Hematopoietic multipotent progenitor cell treated with erythropoietin and hydrocortisone succinate and interleukin-3 and kit ligand, for 15 days (in vitro differentiated cells): ENCODE measurements around the gene AP1B1.
A peak's percentile ranks its signal among the peaks of the same experiment; 100 is the strongest.

Experiments used
- DNase-seq: peaks from one replicate; pipeline ENCODE4 v3.0.0-alpha.2; 2015; ENCODE audit warnings: low spot score

AP1B1 gene

DNA sequence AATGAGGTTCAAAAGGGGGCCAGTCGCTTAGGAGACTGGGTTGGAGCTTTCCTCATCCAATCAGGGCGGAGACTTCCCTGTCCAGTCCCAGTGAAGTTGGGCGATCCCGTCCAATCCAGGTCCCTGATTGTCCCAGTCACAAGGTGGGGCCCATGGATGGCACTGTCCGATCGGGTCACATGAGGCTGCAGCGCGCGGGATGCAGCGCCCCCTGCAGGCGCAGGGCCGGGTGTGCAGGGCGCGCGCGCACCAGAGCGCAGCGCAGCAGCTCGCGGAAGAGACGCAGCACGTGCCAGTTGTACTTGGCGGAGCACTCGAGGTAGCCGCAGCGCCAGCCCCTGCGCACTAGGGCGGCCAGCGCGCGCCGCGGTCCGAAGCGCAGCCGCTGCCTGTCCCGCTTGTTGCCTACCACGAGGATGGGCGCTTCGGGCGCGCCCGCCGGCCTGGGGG is 75.2 kb downstream of the AP1B1 start:
- peak; percentile 57 for DNase-seq

DNA sequence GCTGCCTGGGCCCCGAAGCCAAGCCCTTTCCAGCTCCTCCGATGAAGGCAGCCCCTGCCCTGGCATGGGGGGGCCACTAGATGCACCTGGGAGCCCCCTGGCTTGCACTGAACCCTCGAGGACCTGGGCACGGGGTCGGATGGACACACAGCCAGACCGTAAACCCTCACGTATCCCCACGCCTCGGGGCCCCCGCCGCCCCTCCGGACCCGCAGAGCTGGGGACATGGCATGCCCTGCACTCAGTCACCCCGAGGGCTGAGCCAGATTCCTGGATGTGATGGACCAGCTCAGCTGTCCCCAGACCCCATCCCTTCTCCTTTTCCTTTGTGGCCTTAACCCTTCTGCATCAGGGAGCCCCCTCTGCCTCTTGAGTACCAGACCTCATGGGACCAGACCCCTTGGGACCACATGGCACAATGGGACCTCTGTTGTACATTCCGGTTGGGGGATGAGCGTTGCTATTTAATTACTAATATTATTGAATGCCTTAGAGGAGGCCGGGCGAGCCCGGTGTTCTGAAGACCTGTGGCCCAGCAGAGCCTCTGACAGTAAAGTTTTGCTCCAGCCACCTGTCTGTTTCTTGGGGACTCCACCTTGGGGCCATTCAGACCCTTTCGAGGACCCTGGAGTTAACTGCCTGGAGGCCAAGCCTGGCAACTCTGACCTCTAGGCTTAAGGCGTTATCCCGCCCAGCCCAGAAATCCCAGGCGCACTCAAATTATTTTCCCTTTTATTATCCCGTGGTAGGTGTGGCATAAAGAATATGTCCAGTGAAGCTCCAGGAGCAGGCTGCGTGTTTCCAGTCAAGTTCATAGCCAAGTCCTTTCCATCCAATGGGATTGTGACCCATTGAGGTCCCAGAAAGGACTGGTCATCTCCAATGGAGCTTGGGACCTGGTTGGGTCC is 75.9 kb downstream of the AP1B1 start:
- DNase-seq, result no peak

DNA sequence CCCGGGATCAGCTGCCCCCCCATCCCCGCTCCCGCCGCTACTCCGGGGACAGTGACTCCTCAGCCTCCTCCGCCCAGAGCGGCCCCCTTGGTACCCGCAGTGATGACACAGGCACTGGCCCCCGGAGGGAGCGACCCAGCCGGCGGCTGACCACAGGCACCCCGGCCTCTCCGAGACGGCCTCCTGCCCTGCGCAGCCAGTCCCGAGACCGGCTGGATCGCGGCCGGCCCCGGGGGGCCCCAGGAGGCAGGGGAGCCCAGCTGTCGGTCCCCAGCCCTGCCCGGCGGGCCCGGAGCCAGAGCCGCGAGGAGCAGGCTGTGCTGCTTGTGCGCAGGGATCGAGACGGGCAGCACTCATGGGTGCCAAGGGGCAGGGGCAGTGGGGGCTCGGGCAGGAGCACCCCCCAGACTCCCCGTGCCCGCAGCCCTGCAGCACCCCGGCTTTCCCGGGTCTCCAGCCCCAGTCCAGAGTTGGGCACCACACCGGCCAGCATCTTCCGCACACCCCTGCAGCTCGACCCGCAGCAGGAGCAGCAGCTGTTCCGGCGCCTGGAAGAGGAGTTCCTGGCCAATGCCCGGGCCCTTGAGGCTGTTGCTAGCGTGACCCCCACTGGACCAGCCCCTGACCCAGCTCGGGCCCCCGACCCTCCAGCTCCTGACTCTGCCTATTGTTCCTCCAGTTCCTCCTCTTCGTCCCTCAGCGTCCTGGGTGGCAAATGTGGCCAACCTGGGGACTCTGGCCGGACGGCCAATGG is 76.7 kb downstream of the AP1B1 start:
- DNase-seq, result no peak

DNA sequence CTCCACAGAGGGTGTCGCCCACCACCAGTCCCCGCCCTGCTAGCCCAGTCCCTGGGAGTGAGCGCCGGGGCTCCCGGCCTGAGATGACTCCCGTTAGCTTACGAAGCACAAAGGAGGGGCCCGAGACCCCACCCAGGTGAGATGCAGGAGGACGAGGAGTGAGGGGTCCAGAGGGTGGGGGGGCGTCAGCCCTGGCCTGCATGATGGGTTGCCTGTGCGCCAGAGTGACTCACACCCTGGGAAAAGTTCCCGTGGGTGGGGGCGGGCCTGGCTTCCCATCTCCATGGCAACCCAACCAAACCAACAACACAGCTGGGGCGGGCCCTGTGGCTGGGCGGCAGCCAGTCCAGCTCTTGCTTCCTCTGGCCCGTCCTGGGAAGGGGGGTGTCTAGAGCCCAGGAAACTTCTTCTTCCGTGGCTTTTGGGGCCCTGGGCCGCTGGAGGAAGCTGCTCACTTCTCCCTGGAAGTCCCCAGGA is 77.5 kb downstream of the AP1B1 start:
- DNase-seq, result peak; percentile 86

DNA sequence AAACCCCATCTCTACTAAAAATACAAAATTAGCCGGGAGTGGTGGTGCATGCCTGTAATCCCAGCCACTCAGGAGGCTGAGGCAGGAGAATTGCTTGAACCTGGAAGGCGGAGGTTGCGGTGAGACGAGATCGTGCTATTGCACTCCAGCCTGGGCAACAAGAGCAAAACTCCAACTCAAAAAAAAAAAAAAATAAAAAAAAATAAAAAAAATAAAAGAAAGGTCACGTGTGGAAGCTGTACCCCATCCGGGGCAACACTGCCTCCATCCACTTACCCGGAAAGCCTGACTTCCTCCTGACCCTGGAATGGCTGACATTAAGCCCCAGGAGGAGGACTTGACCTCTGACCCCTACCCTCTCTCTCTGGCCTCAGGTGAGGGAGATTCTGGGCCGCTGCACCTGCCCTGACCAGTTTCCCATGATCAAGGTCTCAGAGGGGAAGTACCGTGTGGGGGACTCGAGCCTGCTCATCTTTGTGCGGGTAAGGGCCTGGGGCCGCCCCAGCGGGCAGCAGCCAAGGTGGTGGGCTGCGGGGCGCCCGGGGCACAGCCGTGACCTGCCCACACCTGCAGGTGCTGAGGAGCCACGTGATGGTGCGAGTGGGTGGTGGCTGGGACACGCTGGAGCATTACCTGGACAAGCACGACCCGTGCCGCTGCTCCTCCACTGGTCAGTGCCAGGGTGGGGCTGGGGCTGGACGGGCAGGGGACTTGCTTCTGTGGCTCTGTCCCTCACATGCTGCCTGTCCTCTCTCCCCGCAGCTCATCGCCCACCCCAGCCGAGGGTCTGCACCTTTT is 78.1 kb downstream of the AP1B1 start:
- no peak for DNase-seq

DNA sequence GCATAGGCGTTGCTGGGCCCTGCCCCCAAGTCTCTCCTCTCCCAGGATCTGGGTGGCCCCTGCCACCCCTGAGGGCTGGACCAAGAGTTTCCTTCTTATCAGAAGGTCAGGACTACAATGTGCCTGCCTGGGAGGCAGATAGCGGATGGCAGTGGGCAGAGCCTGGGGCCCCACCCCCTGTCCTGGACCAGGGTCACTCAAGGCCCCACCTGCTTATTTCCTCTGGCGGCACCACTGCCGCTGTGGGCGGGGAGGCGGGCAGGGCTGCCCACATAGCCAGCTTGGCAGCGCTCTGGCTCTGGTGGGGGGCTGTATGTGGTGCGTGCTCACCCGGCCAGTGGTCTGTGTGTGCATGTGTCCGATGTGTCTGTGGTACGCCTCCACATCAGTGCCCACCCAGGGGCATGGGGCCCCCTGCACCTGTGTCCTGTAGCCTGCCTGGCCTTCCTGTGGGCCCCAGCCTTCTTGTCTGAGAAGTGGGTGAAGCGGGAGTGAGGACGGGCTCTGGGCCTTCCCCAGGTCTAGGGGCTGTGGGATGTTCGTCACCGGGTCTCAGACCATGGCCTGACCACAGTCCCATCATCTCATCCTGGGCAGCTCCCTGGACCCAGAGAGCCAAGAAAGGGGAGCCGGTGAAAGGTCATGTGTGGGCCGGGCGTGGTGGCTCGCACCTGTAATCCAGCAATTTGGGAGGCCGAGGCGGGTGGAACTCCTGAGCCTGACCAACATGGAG is 78.9 kb downstream of the AP1B1 start:
- DNase-seq, result peak; percentile 70

DNA sequence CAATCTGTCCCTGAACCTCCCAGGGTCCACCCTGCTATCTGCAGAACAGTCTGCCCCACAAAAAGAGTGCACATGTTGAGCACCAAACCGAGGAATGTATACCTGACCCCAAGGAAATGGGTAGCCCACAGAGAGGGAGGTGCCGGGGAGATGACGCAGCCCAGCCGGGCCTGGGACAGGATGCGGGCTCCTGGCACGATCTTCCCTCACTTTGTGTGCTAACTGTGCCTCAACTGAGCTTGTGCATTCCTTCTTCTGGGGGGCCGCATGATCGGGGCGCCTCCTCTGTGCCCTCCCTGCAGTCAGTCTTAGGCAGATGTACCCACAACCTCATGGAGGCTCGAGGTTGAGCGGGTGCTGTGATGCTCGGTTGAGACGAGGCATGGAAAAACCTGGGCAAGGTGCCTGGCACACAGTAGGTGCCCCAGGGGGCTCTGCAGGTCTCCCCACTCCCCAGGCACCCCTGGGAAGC is 79.5 kb downstream of the AP1B1 start:
- peak; percentile 32 for DNase-seq

DNA sequence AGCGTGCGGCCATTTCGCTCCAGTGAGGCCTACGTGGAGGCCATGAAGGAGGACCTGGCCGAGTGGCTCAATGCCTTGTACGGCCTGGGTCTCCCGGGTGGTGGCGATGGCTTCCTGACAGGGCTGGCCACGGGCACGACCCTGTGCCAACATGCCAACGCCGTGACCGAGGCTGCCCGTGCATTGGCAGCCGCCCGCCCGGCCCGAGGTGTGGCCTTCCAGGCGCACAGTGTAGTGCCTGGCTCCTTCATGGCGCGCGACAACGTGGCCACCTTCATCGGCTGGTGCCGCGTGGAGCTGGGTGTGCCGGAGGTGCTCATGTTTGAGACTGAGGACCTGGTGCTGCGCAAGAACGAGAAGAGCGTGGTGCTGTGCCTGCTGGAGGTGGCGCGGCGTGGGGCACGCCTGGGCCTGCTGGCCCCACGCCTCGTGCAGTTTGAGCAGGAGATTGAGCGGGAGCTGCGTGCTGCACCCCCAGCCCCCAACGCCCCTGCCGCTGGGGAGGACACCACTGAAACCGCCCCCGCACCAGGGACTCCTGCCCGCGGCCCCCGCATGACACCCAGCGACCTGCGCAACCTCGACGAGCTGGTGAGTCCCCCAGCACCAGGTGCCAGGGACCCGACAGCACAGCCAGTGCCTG is 80.1 kb downstream of the AP1B1 start:
- no peak for DNase-seq

DNA sequence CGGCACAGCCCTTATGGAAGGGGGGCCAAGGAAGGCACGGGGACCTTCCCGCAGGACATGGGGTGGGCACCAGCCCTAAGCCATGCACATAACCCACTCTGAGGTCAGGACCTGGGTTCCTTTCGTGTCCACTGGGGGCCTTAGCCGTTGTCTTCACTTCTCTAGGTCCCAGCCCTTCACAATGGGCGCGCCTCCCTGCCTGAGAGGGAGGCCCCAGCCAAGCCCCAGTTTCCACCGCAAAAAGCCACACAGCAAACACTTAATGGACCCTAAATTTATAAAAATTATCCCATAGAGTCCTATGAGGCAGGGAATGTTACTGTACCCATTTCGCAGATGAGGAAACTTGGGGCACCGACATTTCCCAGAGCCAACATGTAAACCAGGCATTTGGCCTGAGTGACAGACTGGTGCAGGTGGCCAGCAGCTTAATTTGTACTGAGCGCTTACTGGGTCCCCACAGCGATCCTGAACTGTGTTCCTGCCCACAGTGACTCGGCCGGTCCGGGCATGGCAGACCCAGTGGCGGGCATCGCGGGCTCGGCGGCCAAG is 80.7 kb downstream of the AP1B1 start:
- peak; percentile 34 for DNase-seq

DNA sequence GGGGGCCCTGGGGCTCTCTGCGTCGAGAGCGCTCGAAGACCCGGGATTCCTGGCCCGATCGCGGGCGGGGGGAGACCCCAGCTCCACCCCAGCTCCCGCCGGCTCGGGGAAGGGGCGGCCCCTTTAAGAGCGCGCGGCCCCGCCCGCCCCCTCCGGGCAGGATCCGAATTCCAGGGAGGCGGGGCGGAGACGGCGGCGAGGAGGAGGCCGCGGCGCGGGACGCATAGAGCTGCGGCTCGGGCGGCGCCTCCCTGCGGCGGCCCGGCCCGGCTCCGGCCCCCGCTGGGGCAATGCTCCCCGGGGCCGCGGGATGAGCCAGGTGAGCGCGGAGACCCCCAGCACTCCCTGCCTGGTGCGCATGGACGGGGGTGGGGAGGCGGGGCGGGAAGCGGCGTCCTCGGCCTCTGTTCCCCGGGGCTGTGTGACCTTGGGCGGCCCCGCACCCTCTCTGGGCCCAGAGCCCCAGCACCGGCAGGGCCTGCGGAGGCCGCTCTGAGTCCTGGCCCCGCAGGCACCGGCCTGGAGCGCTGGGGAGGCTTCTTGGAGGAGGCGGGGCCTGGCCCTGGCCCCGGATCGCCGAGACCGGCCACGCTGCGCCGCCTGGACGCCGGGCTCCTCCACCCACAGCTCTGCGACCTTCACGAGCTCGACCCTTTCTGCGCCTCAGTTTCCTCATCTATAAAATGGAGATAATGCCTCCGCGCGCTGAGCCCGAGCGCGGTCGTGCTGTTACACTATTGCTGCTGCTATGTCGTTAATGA is 81.4 kb downstream of the AP1B1 start:
- DNase-seq, result peak; percentile 70

DNA sequence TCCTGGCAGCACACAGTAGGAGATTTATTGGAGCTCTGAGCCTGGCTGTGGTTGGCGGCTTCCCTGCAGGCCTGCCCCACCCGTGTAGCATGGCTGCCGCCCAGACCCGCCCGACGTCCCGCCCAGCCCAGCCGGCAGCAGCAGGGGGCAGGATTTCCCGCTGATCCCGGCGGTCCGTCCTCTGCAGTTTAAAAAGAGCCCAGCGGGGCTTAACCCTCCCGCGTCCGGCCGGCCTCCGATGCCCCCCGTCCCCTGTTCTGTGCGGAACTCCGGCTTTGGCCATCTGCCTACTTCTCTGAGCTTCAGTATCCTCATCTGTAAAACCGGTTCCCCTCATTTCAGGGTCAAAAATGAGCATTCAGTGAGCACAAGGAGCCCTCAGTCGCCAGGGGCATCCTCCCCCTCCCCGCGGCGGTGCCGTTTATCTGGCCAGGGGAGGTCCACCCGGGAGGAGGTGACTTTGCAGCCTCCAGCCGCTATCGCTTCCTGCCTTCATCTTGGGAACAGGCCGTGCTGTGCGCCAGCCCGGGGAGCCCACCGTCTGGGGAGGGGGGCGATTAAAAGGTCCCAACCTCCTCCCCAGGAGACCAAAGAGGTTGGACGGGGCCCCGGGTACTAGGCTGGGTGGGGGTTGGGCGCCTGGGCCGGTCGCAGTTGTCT is 82.1 kb downstream of the AP1B1 start, which contains the start of gene GAS2L1:
Gene GAS2L1 (plus strand): TSS at position 476 of the 660 bp plus-strand sequence. CDS start 1,456 bp downstream, outside the sequence.
- peak; percentile 77 for DNase-seq

DNA sequence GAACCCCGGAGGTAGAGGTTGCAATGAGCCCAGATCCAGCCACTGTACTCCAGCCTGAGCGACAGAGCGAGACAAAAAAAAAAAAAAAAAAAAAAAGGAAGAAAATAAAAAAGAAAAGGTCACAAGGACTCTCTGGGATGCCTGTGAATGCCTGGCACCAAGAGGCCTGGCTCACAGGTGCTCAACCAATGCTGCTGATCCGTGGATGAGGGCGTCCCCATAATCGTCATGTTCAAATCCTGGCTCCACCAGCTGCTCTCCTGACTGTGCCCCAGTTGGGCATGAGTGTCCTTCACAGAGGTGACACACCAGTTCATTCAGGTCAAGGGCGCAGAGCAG is 82.6 kb downstream of the AP1B1 start:
- DNase-seq, result no peak

DNA sequence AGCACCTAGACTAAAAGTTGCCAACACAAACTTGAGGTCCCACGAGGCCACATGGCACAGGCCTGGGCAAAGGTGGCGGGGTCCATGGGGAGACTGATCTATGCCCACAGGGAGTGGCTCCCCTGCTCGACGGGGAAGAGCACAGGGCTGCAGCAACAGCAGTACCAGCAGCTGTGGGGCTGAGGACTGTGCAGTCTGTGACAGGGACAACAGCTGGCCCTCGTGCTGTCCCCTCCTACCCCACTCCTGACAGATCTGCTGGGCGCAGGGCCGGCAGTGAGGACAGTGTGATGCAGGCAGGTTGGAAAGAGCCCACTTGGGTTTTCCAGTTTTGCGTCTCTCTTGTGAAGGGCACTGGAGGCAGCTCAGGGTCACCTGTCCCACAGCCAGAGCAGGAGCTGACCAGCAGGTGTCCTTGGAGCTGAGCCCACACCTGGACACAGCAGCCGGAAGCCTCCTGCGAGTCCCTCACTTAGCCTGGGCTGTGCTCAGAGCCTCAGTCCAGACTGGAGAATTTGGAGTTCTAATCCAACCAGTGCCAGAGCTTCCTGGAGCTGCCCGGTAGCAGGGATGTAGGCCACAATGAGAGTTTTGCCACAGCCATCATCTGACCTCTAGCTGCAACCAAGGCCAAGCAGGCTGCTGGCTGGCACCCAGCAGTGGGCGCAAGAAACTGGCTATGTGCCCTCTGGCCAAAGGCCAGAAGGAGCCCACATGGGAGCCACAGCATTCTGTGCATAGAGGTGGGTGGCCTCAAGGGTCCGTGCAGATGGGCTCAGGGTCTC is 85.5 kb downstream of the AP1B1 start:
- no peak for DNase-seq

DNA sequence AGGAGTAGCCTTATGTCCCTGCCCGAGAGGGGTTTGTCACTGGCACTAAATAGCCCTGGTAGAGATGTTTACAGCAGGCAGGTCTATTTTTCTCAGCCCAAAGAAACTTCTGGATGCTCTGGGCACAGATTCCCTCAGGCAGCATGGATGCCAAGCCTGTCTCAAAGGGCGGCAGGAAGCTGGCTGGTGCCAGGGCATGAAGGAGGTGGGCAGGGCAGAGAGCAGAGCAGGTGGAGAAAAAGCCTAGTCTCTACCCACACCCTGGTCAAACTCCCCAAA is 86.0 kb downstream of the AP1B1 start:
- DNase-seq, result no peak

DNA sequence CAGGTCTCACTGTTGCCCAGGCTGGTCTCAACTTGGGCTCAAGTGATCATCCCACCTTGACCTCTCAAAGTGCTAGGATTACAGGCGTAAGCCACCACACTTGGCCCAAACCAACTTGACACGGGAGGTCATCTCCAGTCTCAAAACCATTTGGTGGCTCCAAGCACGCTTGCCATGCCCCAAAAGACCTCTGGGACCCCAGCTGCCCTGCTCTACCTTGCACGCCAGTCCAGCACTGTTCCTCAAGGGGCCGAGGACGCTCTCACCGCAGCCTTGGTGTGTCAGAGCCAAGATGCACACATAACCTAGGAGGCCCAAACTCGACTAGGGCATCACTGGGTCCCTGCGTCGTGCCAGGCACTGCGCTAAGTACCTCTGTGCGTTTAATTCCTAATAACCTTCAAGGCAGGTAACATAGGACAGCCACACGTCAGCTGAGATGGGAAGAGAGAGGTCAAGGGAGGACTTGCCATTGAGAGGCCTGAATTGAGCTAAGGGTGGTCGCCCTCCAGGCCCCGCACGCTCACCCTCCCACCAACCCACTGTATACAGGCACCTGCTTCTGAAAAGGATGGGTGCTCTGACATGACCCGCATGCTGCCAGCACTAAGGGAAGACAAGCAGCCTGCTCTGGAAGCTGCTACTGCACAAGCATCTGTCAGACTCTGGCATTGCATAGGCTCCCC is 86.5 kb downstream of the AP1B1 start:
- DNase-seq, result no peak

DNA sequence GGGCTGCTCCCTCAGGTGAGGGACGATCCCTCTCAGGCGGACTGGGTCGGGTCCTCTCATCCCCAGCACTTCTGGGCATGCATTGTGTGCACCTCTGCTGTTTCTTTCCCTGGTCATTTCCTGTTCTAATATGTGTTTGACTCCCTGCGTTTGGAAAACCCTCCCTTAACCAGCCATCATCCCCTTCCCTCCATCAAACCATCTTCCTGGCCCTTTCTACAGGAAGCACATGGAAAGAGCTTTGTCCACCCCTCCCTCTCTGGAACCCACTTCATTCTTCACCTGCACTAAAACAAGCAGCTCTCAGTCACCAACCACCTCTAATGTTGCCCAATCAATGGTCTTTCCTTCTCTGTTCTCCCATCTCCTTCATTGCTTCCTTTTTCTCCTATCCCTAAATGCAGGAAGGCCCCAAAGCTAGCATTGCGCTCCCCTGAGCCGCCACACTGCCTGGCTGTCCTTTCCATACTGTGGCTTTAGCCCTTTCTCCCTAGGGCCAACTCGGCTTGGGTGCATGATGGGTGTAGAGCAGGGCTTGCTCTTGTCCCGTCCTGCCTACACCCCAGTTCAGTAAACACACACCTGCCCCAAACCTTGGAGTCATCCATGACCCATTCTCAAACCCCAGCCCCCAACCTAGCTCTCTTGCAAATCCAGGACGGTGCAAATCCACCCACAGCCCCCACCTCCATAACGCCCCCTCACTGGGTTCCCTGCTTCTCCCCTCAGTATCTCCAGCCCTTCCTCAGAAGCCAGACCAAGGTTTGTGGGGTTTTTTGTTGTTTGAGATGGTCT is 87.4 kb downstream of the AP1B1 start:
- DNase-seq, result no peak

DNA sequence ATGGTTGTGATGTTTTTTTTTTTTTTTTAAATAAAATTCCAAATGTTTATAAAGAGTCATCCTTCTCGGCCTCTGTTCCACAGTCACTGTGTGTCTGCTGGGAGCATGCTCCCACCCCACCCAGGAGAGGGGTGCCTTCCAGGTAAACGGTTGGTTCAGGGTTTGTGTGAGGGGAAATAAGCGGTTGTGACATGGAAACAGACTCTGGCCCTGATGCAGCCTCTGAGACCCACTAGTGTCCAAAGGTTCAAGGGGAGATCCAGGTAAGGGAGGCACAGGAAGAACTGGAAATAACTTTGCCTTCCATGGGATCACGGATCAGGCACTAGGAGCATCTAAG is 87.9 kb downstream of the AP1B1 start:
- DNase-seq, result no peak
